GM18526 (cell line): ENCODE results near the gene MOBP.

Source experiments
- POLR2A ChIP-seq: IDR thresholded peaks from 3 replicates; pipeline ENCODE4 v1.6.1; 2011; ENCODE audit not compliant: insufficient read length; ENCODE audit errors: extremely low read depth

The MOBP gene

DNA sequence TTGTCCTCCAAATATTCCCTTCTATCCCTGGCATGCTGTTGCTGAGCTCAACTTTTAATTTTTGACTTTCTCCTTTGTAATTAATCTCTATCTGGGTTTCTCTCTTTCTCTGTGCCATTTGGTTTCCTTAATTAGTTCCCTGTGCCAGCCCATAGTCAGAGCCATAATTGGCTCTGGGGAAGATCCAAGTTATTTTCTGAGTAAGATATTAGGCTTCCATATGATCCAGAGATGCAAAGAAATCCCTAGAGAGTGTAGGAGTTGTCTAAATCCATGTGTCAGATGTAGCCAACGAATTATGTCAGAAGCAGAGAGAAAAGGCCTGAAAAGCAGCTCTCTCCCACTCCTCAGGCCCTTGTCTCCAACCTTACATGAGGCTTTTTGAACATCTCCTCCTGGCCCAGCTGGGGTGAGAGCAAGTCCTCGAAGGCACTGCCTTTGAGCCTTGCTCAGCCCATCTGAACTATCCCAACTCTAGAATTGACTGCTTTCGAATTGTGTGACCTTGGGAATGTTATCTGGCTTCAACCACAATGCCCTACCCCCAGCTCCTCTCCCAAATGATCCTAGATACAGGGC is 46.4 kb downstream of the MOBP start:
- TF ChIP-seq POLR2A = no peak

- TF ChIP-seq POLR2A = no peak
These were observed 48.4 kb downstream of the MOBP start for GRCh38 chr3:39515681-39516441.

GRCh38 chr3:39519103-39519502 is 51.6 kb downstream of the MOBP start:
- TF ChIP-seq POLR2A = no peak

DNA sequence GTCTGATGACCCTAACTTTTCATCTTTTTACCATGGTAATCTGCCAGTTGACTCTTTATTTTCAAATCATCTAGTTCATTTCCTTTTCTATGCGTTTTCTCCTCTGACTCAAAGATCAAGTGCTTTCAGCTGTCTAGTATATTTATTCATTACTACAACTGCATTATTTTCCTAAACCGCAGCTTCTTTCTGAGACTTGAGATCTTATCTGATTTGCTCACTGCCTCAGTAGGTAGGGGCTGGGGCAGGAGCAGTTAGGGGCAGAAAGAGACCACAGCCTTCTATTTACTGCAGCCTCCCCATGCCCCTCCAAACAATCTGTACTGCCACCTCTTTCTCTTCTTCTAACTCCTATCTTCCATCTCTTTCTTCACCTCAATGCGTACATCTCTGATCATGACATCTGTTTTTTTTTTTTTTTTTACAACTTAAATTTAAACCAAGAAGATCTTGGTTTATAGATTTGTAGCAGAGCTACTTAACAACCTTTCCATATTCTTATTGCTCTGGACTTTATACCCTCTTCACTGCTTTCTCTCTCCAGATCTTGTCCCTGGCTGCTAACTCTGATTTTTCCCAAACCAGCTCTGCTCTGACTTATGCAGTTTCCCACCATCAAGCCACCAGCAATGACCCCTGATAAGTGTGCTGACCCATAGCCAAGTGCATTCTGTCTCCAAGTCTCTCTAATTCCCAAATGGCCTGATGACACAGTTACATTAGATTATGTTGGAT is 52.2 kb downstream of the MOBP start:
- TF ChIP-seq POLR2A = no peak

DNA sequence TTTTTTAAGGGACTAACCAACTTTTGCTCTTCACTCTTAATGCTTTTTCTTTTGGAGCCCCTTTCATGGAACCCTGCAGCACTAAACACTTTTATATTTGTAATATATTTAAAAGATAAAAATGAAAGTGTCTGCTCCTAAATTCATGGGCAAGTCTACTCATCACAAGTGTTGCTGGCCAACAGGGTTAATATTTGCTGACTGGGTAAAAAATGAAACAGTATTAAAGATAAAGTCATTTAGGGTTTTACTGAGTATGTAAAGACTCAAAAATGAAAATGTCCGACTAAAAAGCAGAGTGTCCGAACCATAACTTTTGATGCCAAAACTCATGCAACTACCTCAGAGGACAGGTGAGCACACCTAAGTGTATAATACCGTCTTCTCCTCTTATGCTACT is 54.0 kb downstream of the MOBP start:
- TF ChIP-seq POLR2A = no peak

DNA sequence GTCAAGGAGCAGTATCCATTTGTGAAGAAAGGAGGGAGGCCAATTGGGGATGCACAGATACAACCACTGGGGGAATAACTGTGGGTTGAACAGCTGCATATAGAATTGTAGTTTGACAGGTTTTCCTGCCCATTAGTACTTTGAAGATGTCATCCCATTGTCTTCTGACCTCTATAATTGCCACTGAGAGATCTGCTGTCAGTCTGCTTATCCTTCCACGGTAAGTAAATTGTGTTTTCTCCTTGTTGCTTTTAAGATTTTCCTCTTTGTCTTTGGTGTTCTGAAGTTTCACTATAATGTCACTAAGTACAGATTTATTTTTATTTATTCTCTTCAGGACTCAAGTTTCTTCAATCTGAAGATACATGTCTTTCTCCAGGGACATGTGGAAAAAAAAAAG is 56.6 kb downstream of the MOBP start:
- TF ChIP-seq POLR2A = no peak

DNA sequence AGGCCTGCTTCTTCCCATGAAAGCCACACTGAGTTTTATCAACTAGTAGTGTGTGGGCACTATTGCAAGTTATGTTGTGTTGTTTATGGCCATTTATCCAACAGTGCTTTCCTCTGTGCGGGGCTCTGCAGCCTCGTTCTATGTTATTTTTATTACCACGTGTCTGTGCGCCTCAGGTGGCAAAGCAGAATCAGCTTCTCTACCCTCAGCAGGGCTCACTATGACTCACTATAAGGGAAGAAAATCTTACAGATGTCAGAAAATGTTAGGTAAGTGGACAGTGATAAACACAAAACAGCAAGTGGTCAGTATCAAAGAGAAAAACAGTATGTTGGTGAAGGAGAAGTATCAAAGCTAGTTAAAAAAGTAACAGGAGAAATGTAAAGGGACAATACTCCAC is 61.4 kb downstream of the MOBP start:
- no peak for TF ChIP-seq POLR2A

- no peak for TF ChIP-seq POLR2A
These were observed 62.1 kb downstream of the MOBP start for GRCh38 chr3:39529577-39529976.

GRCh38 chr3:39531066-39531465 is 63.6 kb downstream of the MOBP start:
- no peak for TF ChIP-seq POLR2A

- no peak for TF ChIP-seq POLR2A
These were observed 64.2 kb downstream of the MOBP start for GRCh38 chr3:39531665-39532064.

- no peak for TF ChIP-seq POLR2A
These were observed 65.3 kb downstream of the MOBP start for GRCh38 chr3:39532777-39533176.

GRCh38 chr3:39533226-39533625 is 65.7 kb downstream of the MOBP start:
- TF ChIP-seq POLR2A = no peak

GRCh38 chr3:39540162-39540921 is 72.9 kb downstream of the MOBP start:
- TF ChIP-seq POLR2A = no peak

- no peak for TF ChIP-seq POLR2A
These were observed 74.0 kb downstream of the MOBP start for GRCh38 chr3:39541442-39541841.

- no peak for TF ChIP-seq POLR2A
These were observed 74.4 kb downstream of the MOBP start for GRCh38 chr3:39541917-39542329.

DNA sequence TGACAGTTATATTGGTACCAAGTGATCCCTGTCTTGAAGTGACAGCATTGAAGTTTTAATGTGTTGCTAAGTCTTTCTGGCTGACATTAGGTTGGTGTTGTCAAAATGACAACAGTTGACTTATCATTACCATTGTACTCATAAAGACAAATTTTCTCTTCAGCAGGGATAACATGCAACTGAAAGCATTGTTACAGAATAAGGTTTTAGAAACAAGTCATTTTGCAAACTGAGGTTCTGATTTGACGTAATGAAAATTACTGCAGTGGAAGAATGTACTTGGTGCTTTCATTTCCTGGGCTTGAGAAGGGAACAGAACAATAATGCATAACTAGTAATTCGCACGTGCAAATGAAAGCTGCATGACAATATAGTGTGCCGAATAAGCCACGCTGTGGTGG is 75.1 kb downstream of the MOBP start:
- TF ChIP-seq POLR2A = no peak

DNA sequence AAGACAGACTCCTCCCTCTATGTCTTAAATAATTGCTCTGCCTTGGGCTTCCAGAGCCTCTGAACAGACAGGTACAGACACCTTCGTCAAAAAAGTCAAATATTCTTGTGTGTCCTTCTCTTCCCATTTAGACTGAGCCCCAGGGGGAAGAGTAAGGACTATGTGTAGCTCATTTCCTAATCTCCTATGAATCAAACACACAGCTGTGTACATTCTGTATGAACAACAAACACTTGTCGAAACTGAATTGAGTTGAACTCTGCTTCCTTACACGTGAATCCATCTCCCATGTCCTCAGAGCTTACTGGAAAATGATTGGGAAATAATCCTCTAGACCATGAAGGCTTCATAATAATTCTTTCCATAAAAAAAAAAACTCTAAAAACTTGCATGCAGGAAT is 80.8 kb downstream of the MOBP start:
- no peak for TF ChIP-seq POLR2A
